GM18505 (cell line): ENCODE data around the gene CD82.

Experiments
- ATAC-seq: cut with Tn5 transposase; IDR thresholded peaks from one replicate; pipeline ENCODE4 v1.9.1; 2021; ENCODE audit not compliant: unreplicated experiment
- POLR2A ChIP-seq: IDR thresholded peaks from 4 replicates; pipeline ENCODE4 v1.6.1; 2011; ENCODE audit warnings: borderline replicate concordance; ENCODE audit not compliant: insufficient read depth, insufficient read length; ENCODE audit errors: extremely low read depth

Gene CD82

GRCh38 chr11:44570411-44571155 is 5.1 kb downstream of the CD82 start:
- ATAC-seq = no peak
- TF ChIP-seq POLR2A = no peak

- no peak for ATAC-seq
- TF ChIP-seq POLR2A = no peak
These were observed 6.4 kb downstream of the CD82 start for GRCh38 chr11:44571871-44572270.

- no peak for TF ChIP-seq POLR2A
- ATAC-seq = no peak
These were observed 7.0 kb downstream of the CD82 start for GRCh38 chr11:44572436-44572835.

- no peak for TF ChIP-seq POLR2A
- no peak for ATAC-seq
These were observed 7.4 kb downstream of the CD82 start for GRCh38 chr11:44572884-44573283.

- no peak for ATAC-seq
- no peak for TF ChIP-seq POLR2A
These were observed 7.9 kb downstream of the CD82 start for GRCh38 chr11:44573333-44573732.

- ATAC-seq = no peak
- TF ChIP-seq POLR2A = no peak
These were observed 9.3 kb downstream of the CD82 start for GRCh38 chr11:44574610-44575287.

GRCh38 chr11:44575288-44575672 is 9.8 kb downstream of the CD82 start:
- ATAC-seq = no peak

GRCh38 chr11:44575962-44576361 is 10.5 kb downstream of the CD82 start:
- TF ChIP-seq POLR2A = no peak
- no peak for ATAC-seq

More at GRCh38 chr11:44575288-44575672, 9.8 kb downstream of the CD82 start:
- no peak for TF ChIP-seq POLR2A

- ATAC-seq = no peak
- no peak for TF ChIP-seq POLR2A
These were observed 11.2 kb downstream of the CD82 start for GRCh38 chr11:44576656-44577055.

- no peak for TF ChIP-seq POLR2A
These were observed 11.9 kb downstream of the CD82 start for GRCh38 chr11:44577231-44577830.

GRCh38 chr11:44578279-44578678 is 12.8 kb downstream of the CD82 start:
- ATAC-seq = no peak
- TF ChIP-seq POLR2A = no peak

More at GRCh38 chr11:44577231-44577830, 11.9 kb downstream of the CD82 start:
- no peak for ATAC-seq

GRCh38 chr11:44579302-44579761 is 13.9 kb downstream of the CD82 start:
- TF ChIP-seq POLR2A = no peak
- no peak for ATAC-seq

- no peak for TF ChIP-seq POLR2A
- ATAC-seq = no peak
These were observed 15.2 kb downstream of the CD82 start for GRCh38 chr11:44580701-44581100.

GRCh38 chr11:44581246-44581645 is 15.8 kb downstream of the CD82 start:
- no peak for TF ChIP-seq POLR2A
- ATAC-seq = no peak
